Pancreas (tissue), 10 donors: ENCODE data around the gene SLC38A11. TPM values are rescaled to one million over a fixed set of nuclear protein-coding genes. Genes with fewer than 3 reads are reported as not detected.

Source experiments
- ATAC-seq, 4 donors: fragments of 200-7000 bp; cut with Tn5 transposase; one replicate each; pipeline versions ENCODE4 v1.8.0 to v1.9.1; 2020; ENCODE audit warnings: mild to moderate bottlenecking in 4 of 4, moderate library complexity in 4 of 4
- DNase-seq, 6 donors: peaks; one replicate each; pipeline ENCODE4 v3.0.0-alpha.2; 2020
- FAIRE-seq: peaks from 2 replicates; lab custom pipeline; 2012; peaks lifted over from hg19 to GRCh38; lab: Jason Lieb, UNC
- H3K27ac ChIP-seq, 4 donors: fragments of 200-600 bp; sonication (generic); 1 replicate in 3 of 4; 2 replicates in 1 of 4; pipeline versions ENCODE4 v1.5.0 to v1.8.0; 2020
- H3K27me3 ChIP-seq, 4 donors: fragments of 200-600 bp; one replicate each; pipeline ENCODE4 v1.8.0; 2021
- H3K36me3 ChIP-seq, 3 donors: fragments of 200-600 bp; sonication (generic) in 1 of 3; one replicate each; pipeline versions ENCODE4 v1.5.0 to v1.8.0; 2020 to 2021
- H3K4me1 ChIP-seq, 3 donors: fragments of 200-600 bp; one replicate each; pipeline ENCODE4 v1.8.0; 2021
- H3K4me3 ChIP-seq, 4 donors: fragments of 200-600 bp; sonication (generic) in 2 of 4; one replicate each; pipeline versions ENCODE4 v1.5.0 to v1.8.0; 2020 to 2021
- H3K9me3 ChIP-seq, 4 donors: fragments of 200-600 bp; one replicate each; pipeline ENCODE4 v1.8.0; 2021
- CTCF ChIP-seq, 4 donors: fragments of 200-600 bp; sonication (generic) in 3 of 4; IDR thresholded peaks; one replicate each; pipeline versions ENCODE4 v1.5.0 to v1.8.0; 2021; ENCODE audit warnings: antibody characterized with exemption in 4 of 4
- WGBS, 2 donors: extraction: QIAGEN DNeasy Blood & Tissue Kit; methylation state at CpG; one replicate each; pipeline ENCODE4 v1.1.7; 2013; 5-methylcytosine and 5-hydroxymethylcytosine counted together
- intact Hi-C, 3 donors: fragments of 100-400 bp; cut with DNase I; formaldehyde crosslinking; loops; one replicate each; pipeline versions ENCODE4 v1.11.1 to v1.14.2; 2022
- polyA plus RNA-seq, 2 donors: library from polyadenylated mRNA; stranded (reverse); fragments of 200-250 nt; gene quantifications; one replicate each; pipeline ENCODE4 v1.2.3, GENCODE V29; 2013
- total RNA-seq, 6 donors: library from RNA; stranded (reverse); fragmentation: NEBNext Ultra II Directional in 4 of 6; extraction: Animal tissue kit (Norgen Biotek cat#: 25700) in 4 of 6; gene quantifications; one replicate each; pipeline versions ENCODE4 v1.2.1 to v1.2.4, GENCODE V29; 2021 to 2023
- donor health status: healthy with polysubstance abuse.
- donor health status: DM: no; HTN: no; CAD: no; lungs with moderate emphysema.
- donor health status: DM: no; HTN: no; CAD: no.
- donor health status: control.
- donor health status: control.
- donor health status: Bipolar disorder and iron deficiency.
- donor health status: DM: yes; HTN: yes; CAD: no.
- donor health status: DM: no; HTN: no; CAD: no.
- donor health status: DM: no; HTN: no; CAD: no.
- donor health status: DM: yes; HTN: yes; CAD: no.

Gene SLC38A11
- total and polyA plus RNA-seq, 8 donors, result 0.55 to 5.7 (median 2.3) TPM

GRCh38 chr2:164935118-164936101 is 19.9 kb downstream of the SLC38A11 start:
- TF ChIP-seq CTCF (IDR thresholded peaks at IDR 0.05), result no peak
- Histone ChIP-seq H3K4me3 (no peak overlapping the region), H3K4me1 (peaks cover 44 to 51% (median 45%) of the 10 kb centered on the region in 3 donors), H3K27ac (peak overlapping the region in 2 of 4 donors; percentile 38 to 45), H3K36me3 (no peaks in the 10 kb centered on the region), H3K27me3 (no peaks in the 10 kb centered on the region), H3K9me3 (no peaks in the 10 kb centered on the region)
- WGBS, 2 donors, result 75 to 82% methylated on average over 5 of the region's 5 CpGs
- FAIRE-seq, result no peak
- intact Hi-C loops, result no loop called here
- peak in 3 of 4 donors; percentile 54 to 71 (median 60) for ATAC-seq
- no peak for DNase-seq

- Histone ChIP-seq H3K36me3 (no peaks in the 10 kb centered on the region), H3K27ac (peak overlapping the region in 2 of 4 donors; percentile 2 to 38), H3K27me3 (no peaks in the 10 kb centered on the region), H3K4me3 (no peak overlapping the region), H3K9me3 (no peaks in the 10 kb centered on the region), H3K4me1 (peaks cover 44 to 51% (median 45%) of the 10 kb centered on the region in 3 donors)
- ATAC-seq, result peak in 3 of 4 donors; percentile 5 to 29 (median 21)
- FAIRE-seq, result no peak
- DNase-seq, result no peak
- intact Hi-C loops, result no loop called here
- WGBS, 2 donors, result 26% methylated on average over 5 of the region's 5 CpGs
- no peak for TF ChIP-seq CTCF (IDR thresholded peaks at IDR 0.05)
Measured at GRCh38 chr2:164934401-164935117, 20.8 kb downstream of the SLC38A11 start.

- DNase-seq (no peak), ATAC-seq (peak in 3 of 4 donors; percentile 6 to 33 (median 16)), FAIRE-seq (no peak)
- Histone ChIP-seq H3K36me3 (no peaks in the 10 kb centered on the region), H3K4me1 (peaks cover 43 to 49% (median 44%) of the 10 kb centered on the region in 3 donors), H3K27ac (peak overlapping the region; percentile 2 to 38 (median 21)), H3K27me3 (no peaks in the 10 kb centered on the region), H3K9me3 (no peaks in the 10 kb centered on the region), H3K4me3 (no peak overlapping the region)
- 36 to 43% methylated on average over 3 of the region's 3 CpGs for WGBS, 2 donors
- intact Hi-C loops, result no loop called here
- TF ChIP-seq CTCF (IDR thresholded peaks at IDR 0.05), result no peak
Measured at GRCh38 chr2:164933671-164934189, 21.6 kb downstream of the SLC38A11 start.

- no peak for FAIRE-seq
- H3K27me3 ChIP-seq, result no peaks in the 10 kb centered on the region
- H3K27ac ChIP-seq, result no peak overlapping the region
- no peak for TF ChIP-seq CTCF (IDR thresholded peaks at IDR 0.05)
- peaks cover 34 to 42% (median 40%) of the 10 kb centered on the region in 3 donors for H3K4me1 ChIP-seq
- DNase-seq, result no peak
- WGBS, 2 donors, result 96 to 97% methylated on average over 2 of the region's 2 CpGs
- intact Hi-C loops, result no loop called here
- ATAC-seq, result no peak
- no peak overlapping the region for H3K4me3 ChIP-seq
- H3K36me3 ChIP-seq, result no peaks in the 10 kb centered on the region
- H3K9me3 ChIP-seq, result no peaks in the 10 kb centered on the region
Measured at GRCh38 chr2:164932377-164932776, 22.9 kb downstream of the SLC38A11 start.
